VCaP (cell line): Measurements from ENCODE around the gene PLEKHA3.
"Not testable (repeated sequence)": the region's sequence is repeated elsewhere in the genome, so short reads cannot be mapped to it uniquely, and the experiment has no call there.

ENCODE experiments used
- H3K27ac ChIP-seq: fragments of 450-650 bp; 2 replicates; pipeline ENCODE4 v1.5.1; 2017
- TF ChIP-seq, protein P1 (sequence below): fragments of 450-650 bp; conservative IDR thresholded peaks from 2 replicates; pipeline ENCODE4 v1.5.1; 2017; ENCODE audit warnings: mild to moderate bottlenecking, moderate library complexity

PLEKHA3 gene

DNA sequence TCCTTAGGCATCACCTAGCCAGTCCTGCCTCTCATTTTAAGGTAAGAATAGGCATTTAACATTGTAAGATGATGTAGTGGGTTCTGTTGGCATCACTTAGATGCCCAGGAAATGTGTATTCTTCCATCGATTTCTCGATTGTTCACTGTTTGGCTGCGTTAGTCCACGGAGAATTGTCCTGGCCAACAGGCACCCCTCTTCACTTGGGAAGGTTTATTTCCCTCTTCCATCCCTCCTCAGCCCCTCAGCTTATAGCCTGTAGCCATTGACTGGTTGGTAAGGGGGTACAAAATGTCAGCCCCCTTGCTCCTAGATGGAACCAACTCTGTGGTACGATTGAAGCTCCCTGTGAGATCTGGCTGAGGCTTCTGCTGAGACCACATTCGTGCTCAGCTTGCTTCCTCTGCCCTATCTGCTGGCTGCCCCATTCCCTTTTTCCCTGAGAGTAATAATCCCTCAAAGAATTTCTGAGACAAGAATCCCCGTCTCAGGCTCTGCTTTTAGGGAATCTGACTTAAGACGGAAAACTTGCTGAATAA, 43.4 kb downstream of the PLEKHA3 start:
- peak overlapping the region; percentile 69 for H3K27ac ChIP-seq
- TF ChIP-seq, protein P1, sequence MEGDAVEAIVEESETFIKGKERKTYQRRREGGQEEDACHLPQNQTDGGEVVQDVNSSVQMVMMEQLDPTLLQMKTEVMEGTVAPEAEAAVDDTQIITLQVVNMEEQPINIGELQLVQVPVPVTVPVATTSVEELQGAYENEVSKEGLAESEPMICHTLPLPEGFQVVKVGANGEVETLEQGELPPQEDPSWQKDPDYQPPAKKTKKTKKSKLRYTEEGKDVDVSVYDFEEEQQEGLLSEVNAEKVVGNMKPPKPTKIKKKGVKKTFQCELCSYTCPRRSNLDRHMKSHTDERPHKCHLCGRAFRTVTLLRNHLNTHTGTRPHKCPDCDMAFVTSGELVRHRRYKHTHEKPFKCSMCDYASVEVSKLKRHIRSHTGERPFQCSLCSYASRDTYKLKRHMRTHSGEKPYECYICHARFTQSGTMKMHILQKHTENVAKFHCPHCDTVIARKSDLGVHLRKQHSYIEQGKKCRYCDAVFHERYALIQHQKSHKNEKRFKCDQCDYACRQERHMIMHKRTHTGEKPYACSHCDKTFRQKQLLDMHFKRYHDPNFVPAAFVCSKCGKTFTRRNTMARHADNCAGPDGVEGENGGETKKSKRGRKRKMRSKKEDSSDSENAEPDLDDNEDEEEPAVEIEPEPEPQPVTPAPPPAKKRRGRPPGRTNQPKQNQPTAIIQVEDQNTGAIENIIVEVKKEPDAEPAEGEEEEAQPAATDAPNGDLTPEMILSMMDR: no peak

DNA sequence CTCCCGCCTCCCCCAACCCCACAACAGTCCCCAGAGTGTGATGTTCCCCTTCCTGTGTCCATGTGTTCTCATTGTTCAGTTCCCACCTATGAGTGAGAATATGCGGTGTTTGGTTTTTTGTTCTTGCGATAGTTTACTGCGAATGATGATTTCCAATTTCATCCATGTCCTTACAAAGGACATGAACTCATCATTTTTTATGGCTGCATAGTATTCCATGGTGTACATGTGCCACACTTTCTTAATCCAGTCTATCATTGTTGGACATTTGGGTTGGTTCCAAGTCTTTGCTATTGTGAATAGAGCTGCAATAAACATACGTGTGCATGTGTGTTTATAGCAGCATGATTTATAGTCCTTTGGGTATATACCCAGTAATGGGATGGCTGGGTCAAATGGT, 44.8 kb downstream of the PLEKHA3 start:
- H3K27ac ChIP-seq: not testable (repeated sequence)

DNA sequence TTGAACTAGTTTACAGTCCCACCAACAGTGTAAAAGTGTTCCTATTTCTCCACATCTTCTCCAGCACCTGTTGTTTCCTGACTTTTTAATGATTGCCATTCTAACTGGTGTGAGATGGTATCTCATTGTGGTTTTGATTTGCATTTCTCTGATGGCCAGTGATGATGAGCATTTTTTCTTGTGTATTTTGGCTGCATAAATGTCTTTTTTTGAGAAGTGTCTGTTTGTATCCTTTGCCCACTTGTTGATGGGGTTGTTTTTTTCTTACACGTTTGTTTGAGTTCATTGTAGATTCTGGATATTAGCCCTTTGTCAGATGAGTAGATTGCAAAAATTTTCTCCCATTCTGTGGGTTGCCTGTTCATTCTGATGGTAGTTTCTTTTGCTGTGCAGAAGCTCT, 45.2 kb downstream of the PLEKHA3 start:
- not testable (repeated sequence) for H3K27ac ChIP-seq

DNA sequence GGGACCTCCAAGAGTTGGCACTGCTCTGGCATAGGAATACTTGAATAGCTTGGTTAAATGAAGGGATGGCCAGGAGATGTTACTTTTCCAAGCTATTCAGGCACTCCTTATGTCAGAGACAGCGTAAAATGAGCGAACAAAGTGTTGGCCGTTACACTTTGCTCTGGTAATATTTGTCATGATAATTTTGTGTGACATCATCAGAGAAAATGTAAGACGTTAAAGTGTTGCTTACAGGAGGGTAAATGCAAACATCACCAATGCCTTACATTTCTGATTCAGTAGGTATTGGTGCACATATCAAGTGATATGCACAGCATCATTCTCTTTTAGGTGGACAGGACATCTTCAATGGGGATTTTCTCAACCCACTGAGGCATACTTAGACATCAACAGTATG, 46.0 kb downstream of the PLEKHA3 start:
- TF ChIP-seq, protein P1: no peak
- H3K27ac ChIP-seq: no peak overlapping the region

DNA sequence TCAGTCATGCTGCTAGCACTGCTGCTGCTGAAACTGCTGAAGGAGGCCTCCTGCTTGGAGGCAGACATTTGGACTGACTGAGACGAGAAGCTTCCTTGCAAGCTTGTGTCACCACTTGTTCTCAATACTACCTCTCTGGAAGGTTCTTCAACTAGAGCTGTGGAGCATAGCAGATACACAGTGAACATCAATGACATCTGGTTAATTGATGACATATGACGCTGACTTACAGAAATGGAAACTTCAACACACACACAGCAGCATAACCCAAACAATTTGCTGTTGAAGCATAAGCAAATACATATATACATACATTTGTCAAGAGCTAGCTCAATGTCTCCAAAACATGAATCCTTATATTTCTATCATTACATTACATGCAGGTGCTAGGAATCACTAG, 47.3 kb downstream of the PLEKHA3 start:
- TF ChIP-seq, protein P1: no peak
- H3K27ac ChIP-seq: no peak overlapping the region

DNA sequence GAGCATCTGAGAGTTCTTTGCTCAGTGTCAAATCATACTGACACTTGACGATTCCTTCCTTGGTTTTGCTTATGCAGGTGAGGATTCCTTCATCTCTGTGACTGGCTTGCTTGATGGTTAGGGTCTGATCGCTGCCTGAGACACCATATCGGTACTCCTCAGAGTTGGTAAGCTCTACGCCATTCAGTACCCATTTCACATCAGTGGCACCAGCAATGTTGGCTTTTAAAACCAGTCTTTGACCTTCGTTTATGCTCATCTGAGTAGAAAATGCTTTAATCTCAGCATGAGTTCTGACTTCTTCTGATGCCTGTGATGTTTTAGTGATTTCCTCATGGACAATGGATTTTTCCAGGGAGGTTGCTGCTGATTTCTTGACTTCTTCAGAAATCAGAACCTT, 48.4 kb downstream of the PLEKHA3 start:
- TF ChIP-seq, protein P1: no peak

DNA sequence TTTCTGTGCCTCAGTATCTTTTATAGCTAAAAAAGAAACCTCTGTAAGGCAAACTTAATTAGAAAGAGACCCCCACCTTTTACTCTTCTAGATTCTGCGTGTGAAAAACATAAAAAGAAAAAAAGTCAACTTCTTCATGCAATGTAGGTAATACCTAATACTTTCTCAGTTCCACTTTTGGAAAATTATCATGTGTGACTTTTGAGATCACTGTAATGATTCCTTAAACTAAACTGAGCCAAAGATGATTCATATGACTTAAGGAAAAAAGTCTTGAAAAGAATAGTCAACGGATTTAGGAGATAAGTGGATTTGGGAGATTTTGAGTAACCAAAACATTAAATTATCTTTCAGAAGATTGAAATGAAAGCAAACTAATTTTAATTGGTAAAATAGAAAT, 48.9 kb downstream of the PLEKHA3 start:
- no peak overlapping the region for H3K27ac ChIP-seq
- TF ChIP-seq, protein P1: no peak

More for the DNA sequence above, 48.4 kb downstream of the PLEKHA3 start:
- H3K27ac ChIP-seq: no peak overlapping the region

DNA sequence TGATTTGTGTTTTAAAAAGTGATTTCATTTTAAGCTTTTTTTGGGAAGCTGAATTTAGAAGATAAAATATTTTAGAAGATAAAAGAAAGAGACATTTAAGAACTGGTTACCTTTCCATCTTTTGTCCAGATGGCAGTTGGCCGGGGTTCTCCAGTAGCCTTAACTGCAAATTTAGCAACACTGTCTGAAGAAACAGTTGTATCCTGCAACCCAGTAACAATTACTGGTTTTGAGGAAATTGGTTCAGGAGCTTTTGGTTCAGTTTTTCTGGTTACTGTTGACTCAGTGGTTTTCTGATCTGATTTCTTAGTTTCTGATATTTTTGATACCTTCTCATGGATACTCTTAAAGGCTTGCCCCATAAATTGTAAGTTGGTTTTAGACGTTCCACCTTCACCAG, 49.9 kb downstream of the PLEKHA3 start:
- no peak overlapping the region for H3K27ac ChIP-seq
- TF ChIP-seq, protein P1: no peak

DNA sequence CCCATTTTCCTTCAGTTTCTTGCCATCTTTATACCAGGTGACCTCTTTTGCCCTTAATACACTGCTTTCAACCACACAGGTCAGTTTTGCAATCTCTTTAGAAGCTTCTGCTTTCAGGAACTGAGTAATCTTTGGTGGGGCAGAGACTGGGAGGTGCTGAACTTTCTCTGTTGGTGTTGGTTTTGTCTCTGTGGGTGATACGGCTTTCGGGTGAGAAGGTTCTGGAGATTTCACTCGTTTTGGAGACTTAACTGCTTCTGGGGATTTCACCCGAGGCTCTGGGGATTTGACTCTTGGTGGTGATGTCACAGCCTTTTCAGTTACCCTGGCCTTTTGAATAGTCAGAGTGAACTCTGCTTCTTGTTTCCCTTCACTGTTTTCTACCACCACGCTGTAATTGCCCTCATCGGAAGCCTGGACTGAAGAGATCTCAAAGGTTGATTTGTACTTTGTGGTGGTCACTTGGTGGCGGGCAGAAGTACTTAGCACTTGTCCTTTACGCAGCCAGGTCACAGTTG, 50.4 kb downstream of the PLEKHA3 start:
- TF ChIP-seq, protein P1: no peak
- no peak overlapping the region for H3K27ac ChIP-seq
